ENCODE measurements around the gene OLFM1.

Gene OLFM1

GRCh38 chr9:135088979-135089847 is 1.7 kb downstream of the OLFM1 start:
- no peak for DNase-seq (ENCODE audit: low read depth in 1 of 2, low spot score in 1 of 2)

- DNase-seq (ENCODE audit: low read depth in 1 of 2, low spot score in 1 of 2): no peak
Observed at GRCh38 chr9:135090081-135090480, 2.6 kb downstream of the OLFM1 start.

- DNase-seq (ENCODE audit: low read depth in 1 of 2, low spot score in 1 of 2): no peak
Observed at GRCh38 chr9:135090547-135090946, 3.1 kb downstream of the OLFM1 start.

GRCh38 chr9:135091545-135091944 is 4.1 kb downstream of the OLFM1 start:
- no peak for DNase-seq (ENCODE audit: low read depth in 1 of 2, low spot score in 1 of 2)

GRCh38 chr9:135093111-135093510 is 5.6 kb downstream of the OLFM1 start:
- DNase-seq (ENCODE audit: low read depth in 1 of 2, low spot score in 1 of 2): no peak

GRCh38 chr9:135093911-135094584 is 6.6 kb downstream of the OLFM1 start:
- DNase-seq (ENCODE audit: low read depth in 1 of 2, low spot score in 1 of 2): no peak

GRCh38 chr9:135095470-135096407 is 8.3 kb downstream of the OLFM1 start:
- DNase-seq (ENCODE audit: low read depth in 1 of 2, low spot score in 1 of 2): no peak

GRCh38 chr9:135096408-135096895 is 9.0 kb downstream of the OLFM1 start:
- DNase-seq (ENCODE audit: low read depth in 1 of 2, low spot score in 1 of 2): no peak

GRCh38 chr9:135098400-135099105 is 11.1 kb downstream of the OLFM1 start:
- no peak for DNase-seq (ENCODE audit: low read depth in 1 of 2, low spot score in 1 of 2)

- DNase-seq (ENCODE audit: low read depth in 1 of 2, low spot score in 1 of 2): no peak
Observed at GRCh38 chr9:135099574-135099973, 12.1 kb downstream of the OLFM1 start.

GRCh38 chr9:135100241-135100681 is 12.8 kb downstream of the OLFM1 start:
- no peak for DNase-seq (ENCODE audit: low read depth in 1 of 2, low spot score in 1 of 2)

GRCh38 chr9:135100725-135101410 is 13.4 kb downstream of the OLFM1 start:
- no peak for DNase-seq (ENCODE audit: low read depth in 1 of 2, low spot score in 1 of 2)

GRCh38 chr9:135101486-135101885 is 14.0 kb downstream of the OLFM1 start:
- no peak for DNase-seq (ENCODE audit: low read depth in 1 of 2, low spot score in 1 of 2)

GRCh38 chr9:135101926-135102325 is 14.5 kb downstream of the OLFM1 start:
- DNase-seq (ENCODE audit: low read depth in 1 of 2, low spot score in 1 of 2): no peak

- DNase-seq (ENCODE audit: low read depth in 1 of 2, low spot score in 1 of 2): no peak
Observed at GRCh38 chr9:135102331-135102730, 14.9 kb downstream of the OLFM1 start.

GRCh38 chr9:135103001-135103446 is 15.6 kb downstream of the OLFM1 start:
- no peak for DNase-seq (ENCODE audit: low read depth in 1 of 2, low spot score in 1 of 2)

GRCh38 chr9:135103931-135104639 is 16.6 kb downstream of the OLFM1 start:
- DNase-seq (ENCODE audit: low read depth in 1 of 2, low spot score in 1 of 2): no peak

- no peak for DNase-seq (ENCODE audit: low read depth in 1 of 2, low spot score in 1 of 2)
Observed at GRCh38 chr9:135104761-135105160, 17.3 kb downstream of the OLFM1 start.

GRCh38 chr9:135105211-135105745 is 17.8 kb downstream of the OLFM1 start:
- DNase-seq (ENCODE audit: low read depth in 1 of 2, low spot score in 1 of 2): no peak

Measured in activated T-helper 1 cell treated with anti-CD3 and anti-CD28 coated beads, Interleukin-2, amount 50 U/mL, for 16 hours (primary cell).